HL-60/S4 (cell line): Measurements from ENCODE around the gene NHSL1.

Experiments used
- in situ Hi-C: fragments of 300-500 bp; cut with MboI; formaldehyde crosslinking; loops from 2 replicates; pipeline ENCODE4 v1.14.3; 2022; ENCODE audit warnings: low sequenced_read_pairs

Gene NHSL1, protein sequence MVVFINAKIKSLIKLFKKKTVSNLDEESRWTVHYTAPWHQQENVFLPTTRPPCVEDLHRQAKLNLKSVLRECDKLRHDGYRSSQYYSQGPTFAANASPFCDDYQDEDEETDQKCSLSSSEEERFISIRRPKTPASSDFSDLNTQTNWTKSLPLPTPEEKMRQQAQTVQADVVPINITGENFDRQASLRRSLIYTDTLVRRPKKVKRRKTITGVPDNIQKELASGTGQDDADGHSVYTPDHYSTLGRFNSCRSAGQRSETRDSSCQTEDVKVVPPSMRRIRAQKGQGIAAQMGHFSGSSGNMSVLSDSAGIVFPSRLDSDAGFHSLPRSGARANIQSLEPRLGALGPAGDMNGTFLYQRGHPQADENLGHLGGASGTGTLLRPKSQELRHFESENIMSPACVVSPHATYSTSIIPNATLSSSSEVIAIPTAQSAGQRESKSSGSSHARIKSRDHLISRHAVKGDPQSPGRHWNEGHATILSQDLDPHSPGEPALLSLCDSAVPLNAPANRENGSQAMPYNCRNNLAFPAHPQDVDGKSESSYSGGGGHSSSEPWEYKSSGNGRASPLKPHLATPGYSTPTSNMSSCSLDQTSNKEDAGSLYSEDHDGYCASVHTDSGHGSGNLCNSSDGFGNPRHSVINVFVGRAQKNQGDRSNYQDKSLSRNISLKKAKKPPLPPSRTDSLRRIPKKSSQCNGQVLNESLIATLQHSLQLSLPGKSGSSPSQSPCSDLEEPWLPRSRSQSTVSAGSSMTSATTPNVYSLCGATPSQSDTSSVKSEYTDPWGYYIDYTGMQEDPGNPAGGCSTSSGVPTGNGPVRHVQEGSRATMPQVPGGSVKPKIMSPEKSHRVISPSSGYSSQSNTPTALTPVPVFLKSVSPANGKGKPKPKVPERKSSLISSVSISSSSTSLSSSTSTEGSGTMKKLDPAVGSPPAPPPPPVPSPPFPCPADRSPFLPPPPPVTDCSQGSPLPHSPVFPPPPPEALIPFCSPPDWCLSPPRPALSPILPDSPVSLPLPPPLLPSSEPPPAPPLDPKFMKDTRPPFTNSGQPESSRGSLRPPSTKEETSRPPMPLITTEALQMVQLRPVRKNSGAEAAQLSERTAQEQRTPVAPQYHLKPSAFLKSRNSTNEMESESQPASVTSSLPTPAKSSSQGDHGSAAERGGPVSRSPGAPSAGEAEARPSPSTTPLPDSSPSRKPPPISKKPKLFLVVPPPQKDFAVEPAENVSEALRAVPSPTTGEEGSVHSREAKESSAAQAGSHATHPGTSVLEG (N-terminal part only)

DNA sequence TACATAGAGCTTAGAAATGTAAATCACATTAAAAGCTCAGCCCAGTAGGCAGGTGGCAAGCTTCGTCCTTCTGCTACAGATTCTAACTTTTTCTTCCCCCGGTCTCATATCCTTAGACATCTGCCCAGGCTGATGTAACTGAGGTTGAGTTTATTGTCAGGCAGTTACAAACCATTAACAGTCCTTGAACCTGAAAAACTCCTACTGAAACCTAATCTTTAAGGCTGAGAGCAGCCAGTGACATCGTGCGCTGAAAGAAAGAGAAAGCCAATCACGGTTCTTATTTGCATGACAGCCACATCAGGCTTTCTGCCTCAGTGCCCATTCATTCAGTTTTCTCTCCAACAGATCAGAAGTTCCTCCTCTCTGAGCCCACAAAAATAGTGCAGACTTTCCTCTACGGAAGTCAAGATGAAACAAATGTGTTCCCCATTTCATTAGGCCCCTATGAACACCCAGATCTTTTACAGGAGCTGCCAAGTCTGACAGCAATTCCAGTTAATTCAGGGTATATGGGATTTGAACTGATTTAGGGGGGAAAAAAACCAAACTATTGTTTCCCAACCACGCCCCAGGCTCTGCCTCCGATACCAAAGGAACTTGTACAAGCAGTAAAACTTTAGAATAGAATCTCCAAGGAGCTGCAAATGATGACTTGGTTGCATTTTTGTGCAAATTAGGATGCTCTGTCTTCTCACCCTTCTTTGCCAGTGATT, at the start of gene NHSL1:
NHSL1 (minus strand) TSS at position 192 of the 716 bp plus-strand sequence. CDS start 204 bp downstream, outside the sequence.
- in situ Hi-C loops, result no loop called here

DNA sequence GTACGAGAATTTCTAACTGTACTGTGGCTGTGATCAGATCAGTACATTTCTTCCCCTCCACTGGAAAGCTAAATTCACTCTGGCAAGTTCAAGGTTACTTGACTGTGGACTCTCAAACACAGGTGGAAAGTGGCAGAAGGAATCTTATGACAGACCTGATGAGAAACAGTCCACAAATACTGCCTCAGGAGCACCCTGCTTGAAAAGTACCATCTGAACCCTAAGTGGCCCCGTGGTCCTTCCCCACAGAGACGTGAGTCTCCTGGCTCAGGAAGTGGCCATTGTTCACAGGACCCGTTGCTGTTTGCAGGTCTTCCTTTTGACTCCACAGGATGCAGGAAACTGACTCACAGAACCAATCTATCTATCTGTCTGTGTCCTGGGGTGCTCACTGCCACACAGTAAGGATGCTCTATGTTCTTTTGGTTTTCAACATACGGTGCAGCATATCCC, 47.5 kb upstream of the NHSL1 start:
- in situ Hi-C loops, result no loop called here

DNA sequence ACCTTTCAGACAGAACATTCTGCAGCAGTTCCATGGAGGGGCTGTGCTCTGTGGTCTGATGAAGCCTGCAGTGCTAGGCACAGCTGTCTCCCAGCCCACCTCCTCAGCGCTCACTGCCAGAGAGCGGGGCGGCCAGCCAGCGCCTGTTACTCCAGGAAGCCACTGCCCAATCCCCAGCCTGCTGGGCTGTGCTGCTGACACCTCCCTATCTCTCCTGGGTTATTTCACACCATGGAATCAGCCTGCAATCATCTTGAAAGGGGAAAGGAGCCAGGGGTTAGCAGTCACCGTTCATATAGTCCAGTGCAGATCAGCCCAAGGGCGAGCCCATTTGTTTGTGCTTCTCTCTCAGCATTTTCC, 46.3 kb upstream of the NHSL1 start:
- in situ Hi-C loops, result no loop called here

DNA sequence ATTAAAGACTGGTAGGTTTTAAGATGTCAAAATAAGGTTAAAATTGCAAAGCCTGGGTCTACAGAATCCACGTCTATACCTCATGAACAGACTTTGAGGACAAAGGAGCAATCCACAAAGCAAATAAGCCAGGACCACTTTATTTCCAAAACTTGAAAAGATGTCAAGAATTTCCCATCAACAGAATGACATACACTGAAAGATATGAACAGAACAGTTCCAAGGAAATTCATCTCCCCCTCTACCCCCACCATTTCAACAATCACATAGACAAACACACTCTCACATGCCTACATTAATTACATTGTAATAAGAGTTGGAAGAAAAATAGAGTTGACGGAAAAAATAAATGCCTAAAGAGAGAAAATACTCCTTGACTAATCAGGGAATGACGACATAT, 45.2 kb upstream of the NHSL1 start:
- in situ Hi-C loops, result no loop called here

DNA sequence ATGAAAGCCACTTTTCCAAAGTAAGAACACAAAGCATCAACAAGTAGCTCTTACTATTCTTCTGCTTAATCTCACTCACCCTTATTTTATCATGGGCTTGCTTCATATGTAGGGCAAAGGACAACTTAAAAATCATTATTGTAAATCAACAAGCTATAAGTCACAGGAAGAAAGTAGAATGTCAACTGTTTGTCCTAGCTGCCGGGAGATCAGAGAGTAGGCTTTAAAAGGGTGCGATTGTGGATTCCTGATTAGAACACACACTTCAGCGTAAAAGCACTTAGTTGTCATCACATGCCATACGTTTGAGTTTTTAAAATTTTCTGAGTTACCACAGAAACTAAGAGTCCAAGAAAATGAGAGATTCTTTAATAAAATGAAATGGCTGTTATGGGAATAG, 44.4 kb upstream of the NHSL1 start:
- in situ Hi-C loops, result no loop called here

DNA sequence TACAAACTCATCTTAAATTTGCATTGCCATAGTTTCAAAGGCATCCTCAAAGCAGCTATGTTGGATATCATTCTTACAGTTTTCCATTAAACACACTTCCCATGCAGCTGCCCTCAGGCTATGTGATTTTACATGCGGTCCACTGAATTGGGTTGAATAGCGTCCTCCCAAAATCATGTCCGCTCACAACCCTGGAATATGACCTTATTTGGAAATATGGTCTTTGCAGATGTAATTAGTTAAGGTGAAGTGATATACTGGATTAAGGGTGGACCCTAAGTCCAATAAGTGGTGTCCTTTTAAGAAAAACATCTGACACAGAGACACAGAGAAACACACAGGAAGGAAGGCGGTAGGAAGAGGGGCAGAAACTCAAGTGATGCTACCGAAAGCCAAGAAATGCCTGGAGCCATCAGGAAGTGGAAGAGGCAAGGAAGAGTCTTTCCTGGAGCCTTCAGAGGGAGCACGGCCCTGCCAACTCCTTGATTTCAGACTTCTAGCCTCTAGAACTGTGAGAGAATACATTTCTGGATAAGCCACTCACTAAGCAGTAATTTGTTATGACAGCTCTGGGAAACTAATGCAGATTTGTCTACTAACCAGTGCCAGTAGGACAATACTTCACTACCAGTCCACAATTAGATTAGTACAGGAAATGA, 42.7 kb upstream of the NHSL1 start:
- in situ Hi-C loops, result no loop called here

DNA sequence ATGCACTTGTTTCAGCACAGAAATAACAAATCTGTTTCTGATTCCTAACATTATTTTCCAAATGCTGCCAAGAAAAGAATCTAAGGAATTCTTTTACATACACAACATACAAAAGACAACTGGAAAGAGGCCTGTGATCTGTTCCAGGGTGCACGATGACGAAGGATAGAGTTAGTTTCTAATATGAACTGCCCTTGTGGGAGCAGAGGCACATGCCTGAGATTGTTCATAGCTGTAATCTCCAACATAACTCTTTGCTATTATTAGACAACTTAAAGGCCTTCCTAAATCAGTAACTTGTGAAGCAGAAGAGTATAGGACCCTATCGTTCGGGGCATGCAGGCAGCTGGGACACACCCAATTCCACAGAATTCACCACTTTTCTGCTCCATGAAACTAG, 41.2 kb upstream of the NHSL1 start:
- in situ Hi-C loops, result no loop called here

DNA sequence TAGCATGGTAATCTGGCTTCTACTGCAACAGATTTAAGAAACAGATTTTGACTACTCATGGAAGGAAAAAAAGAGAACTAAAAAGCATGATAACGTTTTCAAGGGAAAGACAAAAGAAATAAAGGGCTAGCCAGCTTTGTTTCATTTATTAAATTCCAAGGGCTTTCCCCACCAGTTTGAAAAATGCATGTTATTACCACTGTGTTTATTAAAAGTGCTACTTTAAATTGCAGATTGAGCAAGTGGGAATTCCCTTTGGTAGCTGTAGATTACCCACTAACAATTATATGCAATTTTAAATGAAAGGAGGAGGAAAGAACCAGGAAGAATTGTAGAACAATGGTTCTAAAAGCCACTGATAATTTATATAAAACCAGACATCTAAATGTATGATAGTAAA, 40.6 kb upstream of the NHSL1 start:
- in situ Hi-C loops, result no loop called here

DNA sequence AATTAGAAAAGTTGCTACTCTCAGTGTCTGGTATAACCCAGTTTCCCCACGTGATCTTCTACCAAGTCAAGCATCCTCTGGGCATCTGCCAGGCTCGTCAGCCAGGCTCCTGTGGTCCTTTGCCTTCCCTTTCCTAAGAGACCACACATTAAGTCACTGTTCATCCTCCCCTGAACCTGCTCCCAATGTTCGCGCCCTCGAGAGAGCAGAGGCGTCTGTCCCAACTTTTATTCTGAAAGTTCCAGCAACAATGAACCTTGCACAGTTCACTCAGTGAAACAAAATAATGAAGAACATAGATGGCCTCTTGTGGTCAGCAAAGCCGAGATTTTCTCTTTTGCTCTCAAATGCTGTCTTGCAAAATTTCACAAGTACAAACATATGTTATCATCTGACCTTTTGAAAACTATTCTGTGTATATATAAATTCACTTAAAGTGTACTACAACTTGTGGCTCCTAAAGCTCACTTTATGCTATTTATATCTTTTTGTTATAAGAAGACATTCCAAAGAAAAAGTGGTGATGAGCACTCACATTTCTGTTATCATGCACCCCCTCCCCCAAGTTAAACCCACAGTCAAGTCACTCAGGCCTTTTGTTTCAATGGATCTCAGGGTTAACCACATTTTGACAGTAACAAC, 39.2 kb upstream of the NHSL1 start:
- in situ Hi-C loops, result no loop called here

DNA sequence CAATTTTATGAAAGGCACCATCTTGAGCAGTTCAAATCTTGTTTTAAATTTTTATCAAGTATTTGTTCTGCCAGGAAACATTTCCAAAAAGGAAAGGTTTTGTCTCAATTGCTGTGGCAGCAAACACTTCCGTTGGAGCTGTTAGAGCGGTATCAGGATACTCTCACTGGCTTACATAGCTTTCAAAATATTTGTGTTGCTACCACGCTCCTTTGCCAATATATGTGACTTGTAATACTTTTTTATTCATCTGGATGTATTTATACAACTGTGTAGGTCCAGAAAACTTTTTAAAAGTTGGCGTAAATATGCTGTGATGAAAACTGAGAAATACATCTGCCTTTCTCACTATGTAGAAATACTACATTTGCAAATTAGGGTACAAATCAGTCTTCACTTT, 37.8 kb upstream of the NHSL1 start:
- in situ Hi-C loops, result no loop called here

DNA sequence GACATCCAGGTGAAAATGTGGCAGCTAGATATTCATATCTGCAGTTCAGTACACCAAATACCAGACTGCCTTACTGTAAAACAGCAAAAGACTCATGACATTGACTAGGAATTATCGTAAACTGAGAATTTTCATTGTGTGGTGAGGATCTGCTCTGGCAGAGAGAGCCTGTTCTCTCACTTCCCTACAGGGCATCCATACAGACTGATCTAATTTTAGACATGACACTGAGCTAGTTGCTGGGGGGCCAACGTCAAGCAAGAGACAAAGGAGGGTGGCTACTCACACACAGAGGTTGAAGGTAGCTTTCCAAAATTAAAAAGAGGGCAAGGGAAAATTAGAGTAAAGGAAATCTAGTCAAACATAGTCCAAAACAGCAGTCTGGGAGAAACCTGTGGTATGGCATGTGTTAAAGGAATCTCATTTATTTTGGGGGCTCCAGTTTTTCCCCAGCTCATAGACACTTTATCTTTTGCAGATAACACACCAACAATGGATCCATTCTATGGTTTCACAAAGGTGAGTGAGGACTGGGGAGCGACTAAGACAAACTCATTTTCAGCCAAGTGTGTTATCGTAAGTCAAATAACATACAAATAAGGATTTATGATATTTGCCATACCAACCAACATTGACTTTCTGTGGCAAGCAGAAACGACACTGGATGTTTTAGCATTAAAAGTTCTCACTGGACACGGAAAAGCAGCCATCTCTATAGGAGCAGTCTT, 36.6 kb upstream of the NHSL1 start:
- in situ Hi-C loops, result no loop called here

DNA sequence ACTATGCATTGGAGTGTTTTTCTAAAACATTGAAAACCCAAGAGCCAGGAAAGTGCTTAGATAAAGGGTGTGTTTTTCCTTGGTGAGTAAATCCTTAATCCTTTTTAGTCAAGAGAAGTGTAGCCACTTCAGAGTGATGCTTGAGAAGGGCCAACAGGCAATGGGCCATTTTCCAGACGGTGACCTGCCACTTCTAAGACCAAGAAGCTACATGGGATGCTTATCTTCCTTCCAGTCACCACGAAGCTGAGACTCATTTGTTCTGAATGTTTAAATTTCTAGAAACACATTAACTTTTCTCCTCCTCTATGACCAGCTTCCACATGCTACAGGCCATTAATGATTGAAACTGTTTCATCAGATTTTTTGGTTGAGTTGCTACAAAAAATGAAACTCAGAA, 34.4 kb upstream of the NHSL1 start:
- in situ Hi-C loops, result no loop called here

DNA sequence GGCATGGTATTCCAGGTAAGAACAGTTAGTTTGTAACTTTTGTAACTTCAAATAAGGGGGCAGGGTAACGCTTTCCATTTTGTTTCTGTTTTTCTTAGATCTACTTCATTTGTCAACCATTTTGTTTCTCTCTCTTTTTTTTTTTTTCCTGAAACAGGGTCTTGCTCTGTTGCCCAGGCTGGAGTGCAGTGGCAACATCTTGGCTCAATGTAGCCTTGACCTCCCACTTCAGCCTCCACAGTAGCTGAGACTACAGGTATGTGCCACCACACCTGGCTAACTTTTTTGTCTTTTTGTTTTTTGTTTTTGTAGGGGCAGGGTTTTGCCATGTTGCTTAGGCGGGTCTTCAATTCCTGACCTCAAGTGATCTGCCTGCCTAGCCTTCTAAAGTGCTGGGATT, 32.1 kb upstream of the NHSL1 start:
- in situ Hi-C loops, result no loop called here

DNA sequence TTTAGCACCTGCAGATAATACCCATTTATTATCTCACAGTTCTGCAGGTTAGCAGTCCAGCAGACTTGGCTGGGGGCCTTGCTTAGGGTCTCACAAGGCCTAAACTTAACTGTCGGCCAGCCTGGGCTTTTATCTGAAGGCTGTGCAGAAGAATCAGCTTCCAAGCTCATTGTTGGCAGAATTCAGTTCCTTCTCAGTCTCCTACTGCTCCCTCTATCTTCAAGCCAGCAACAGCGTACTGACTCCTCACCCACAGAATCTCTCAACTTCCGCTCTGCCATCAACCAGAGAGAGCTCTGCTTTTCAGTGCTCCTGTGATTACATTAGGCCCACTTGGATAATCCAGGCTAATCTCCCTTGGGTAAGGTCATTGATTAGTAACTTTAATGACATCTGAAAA, 30.2 kb upstream of the NHSL1 start:
- in situ Hi-C loops, result no loop called here

DNA sequence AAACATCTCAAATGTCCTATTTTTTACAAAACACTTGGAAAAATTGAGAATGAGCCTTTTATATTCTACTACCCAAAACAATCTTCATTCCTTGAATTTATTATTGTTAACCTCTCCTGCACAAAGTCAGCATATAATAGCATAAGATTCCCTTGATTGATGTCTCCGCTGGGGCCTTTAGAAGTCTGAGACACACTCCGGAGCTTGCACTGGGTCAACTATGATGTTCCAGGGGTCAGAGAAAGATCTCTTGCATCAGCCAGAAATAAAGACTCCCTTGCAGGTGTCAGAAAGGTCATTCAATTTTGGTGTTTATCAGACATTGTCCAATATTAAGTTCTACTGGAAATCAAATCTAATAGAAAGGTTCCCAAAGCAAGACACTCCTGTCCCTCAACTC, 29.7 kb upstream of the NHSL1 start:
- in situ Hi-C loops, result no loop called here

DNA sequence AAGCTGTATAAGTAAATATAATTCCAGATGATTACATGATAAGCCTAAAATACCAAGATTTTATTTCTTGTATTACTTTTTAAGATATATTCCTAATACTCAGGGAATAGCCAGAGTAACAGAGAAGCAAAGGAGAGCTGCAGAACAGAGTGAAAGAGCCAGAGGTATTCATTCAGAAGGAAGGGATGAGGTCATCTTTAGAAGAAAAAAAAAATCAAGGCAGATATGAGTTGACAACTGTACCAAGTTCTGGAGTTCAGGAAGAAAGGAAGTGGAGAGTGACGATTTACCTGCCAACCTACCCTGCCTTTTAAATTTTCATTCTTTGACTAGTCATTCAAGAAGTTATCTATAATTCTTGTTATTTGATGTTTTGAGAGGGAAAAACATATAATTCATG, 28.8 kb upstream of the NHSL1 start:
- in situ Hi-C loops, result no loop called here

DNA sequence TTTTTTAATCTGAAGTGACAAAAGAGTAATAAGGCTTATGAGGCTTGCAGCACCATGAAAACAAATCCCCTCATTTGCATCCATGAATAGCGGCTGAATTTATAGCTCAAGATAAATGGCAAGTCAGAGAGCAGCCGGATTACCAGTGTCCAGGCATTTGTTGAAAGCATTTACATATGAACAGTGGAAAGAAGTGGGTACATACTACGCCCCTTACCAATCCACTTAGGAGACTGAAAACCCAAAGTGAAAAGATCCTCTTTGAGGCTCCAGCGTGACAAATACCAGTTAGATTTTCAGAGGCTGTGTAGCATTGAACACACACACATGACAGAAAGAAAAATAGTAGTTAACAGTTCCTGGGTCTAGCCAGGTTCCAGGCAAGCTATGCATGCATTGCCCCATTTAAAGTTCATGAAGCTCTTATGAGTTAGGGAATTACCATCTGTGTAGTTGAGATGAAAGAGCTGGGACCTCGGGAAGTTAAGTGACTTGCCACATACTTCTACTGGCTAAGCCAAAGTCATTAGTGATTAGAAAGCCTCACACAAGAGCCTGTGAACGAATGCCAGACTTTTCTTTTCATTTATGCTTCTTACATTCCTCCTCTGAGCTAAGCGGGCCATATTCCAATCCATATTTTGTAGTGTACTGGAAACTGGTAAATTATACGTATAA, 28.3 kb upstream of the NHSL1 start:
- in situ Hi-C loops, result no loop called here

DNA sequence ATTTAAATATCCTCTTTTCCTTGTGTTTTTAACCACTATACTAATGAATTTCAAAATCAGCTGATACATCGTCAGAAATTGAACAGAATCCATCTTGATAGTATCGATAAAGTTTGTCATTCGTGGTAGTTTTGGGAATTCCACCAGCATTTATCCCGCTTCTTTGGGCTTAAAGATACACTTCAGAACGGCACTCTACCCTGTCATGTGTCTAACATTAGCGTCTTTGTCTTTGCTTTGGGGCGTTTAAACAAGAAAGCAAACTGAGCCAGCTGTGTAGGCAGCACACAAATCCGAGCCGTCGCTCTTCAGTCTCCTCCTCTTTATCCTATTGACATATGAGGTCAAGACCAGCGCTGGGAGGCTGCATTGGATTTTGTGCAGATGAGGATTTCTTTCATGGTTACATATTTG, 27.5 kb upstream of the NHSL1 start:
- in situ Hi-C loops, result no loop called here
